ENCODE measurements around the gene MYO1H. TPM values are rescaled to one million over a fixed set of nuclear protein-coding genes. Genes with fewer than 3 reads are reported as not detected.

MYO1H gene
- total RNA-seq, 1 donor, result not detected

- no peak overlapping the region for H2AFZ ChIP-seq (ENCODE audit: low read length)
- H3K4me1 ChIP-seq (ENCODE audit: insufficient read depth, low read length), result no peaks in the 10 kb centered on the region
- peaks cover under 1% of the 10 kb centered on the region for H3K79me2 ChIP-seq (ENCODE audit: insufficient read depth, low read length)
- no peak overlapping the region for H3K4me2 ChIP-seq (ENCODE audit: insufficient read depth, low read length)
- H3K27ac ChIP-seq (ENCODE audit: low read depth, low read length), result no peak overlapping the region
- DNase-seq (ENCODE audit: insufficient read length, low spot score, missing footprints), result no peak
- H4K20me1 ChIP-seq (ENCODE audit: insufficient read depth, low read length), result no peaks in the 10 kb centered on the region
- no peak overlapping the region for H3K4me3 ChIP-seq (ENCODE audit: insufficient read depth, low read length)
- peaks cover 93% of the 10 kb centered on the region for H3K36me3 ChIP-seq (ENCODE audit: insufficient read depth, low read length)
- no peaks in the 10 kb centered on the region for H3K9me3 ChIP-seq (ENCODE audit: low read depth, low read length)
- no peaks in the 10 kb centered on the region for H3K27me3 ChIP-seq (ENCODE audit: insufficient read depth, low read length)
- no peak for TF ChIP-seq CTCF (IDR thresholded peaks at IDR 0.05; ENCODE audit: extremely low read depth, low read depth, low read length)
Measured at GRCh38 chr12:109487181-109488050, 139.7 kb downstream of the MYO1H start.

GRCh38 chr12:109488051-109488665 is 140.5 kb downstream of the MYO1H start:
- Histone ChIP-seq H3K4me2 (ENCODE audit: insufficient read depth, low read length) (no peak overlapping the region), H3K4me1 (ENCODE audit: insufficient read depth, low read length) (no peaks in the 10 kb centered on the region), H3K9me3 (ENCODE audit: low read depth, low read length) (no peaks in the 10 kb centered on the region), H4K20me1 (ENCODE audit: insufficient read depth, low read length) (no peaks in the 10 kb centered on the region), H3K27ac (ENCODE audit: low read depth, low read length) (peak overlapping the region; percentile 28), H2AFZ (ENCODE audit: low read length) (no peak overlapping the region), H3K4me3 (ENCODE audit: insufficient read depth, low read length) (no peak overlapping the region), H3K36me3 (ENCODE audit: insufficient read depth, low read length) (peaks cover 92% of the 10 kb centered on the region), H3K27me3 (ENCODE audit: insufficient read depth, low read length) (no peaks in the 10 kb centered on the region), H3K79me2 (ENCODE audit: insufficient read depth, low read length) (no peaks in the 10 kb centered on the region)
- DNase-seq (ENCODE audit: insufficient read length, low spot score, missing footprints), result no peak
- no peak for TF ChIP-seq CTCF (IDR thresholded peaks at IDR 0.05; ENCODE audit: extremely low read depth, low read depth, low read length)

- no peak overlapping the region for H3K27ac ChIP-seq (ENCODE audit: low read depth, low read length)
- no peaks in the 10 kb centered on the region for H3K27me3 ChIP-seq (ENCODE audit: insufficient read depth, low read length)
- H3K36me3 ChIP-seq (ENCODE audit: insufficient read depth, low read length), result peaks cover 81% of the 10 kb centered on the region
- DNase-seq (ENCODE audit: insufficient read length, low spot score, missing footprints), result no peak
- no peak overlapping the region for H3K4me3 ChIP-seq (ENCODE audit: insufficient read depth, low read length)
- no peaks in the 10 kb centered on the region for H3K79me2 ChIP-seq (ENCODE audit: insufficient read depth, low read length)
- TF ChIP-seq CTCF (IDR thresholded peaks at IDR 0.05; ENCODE audit: extremely low read depth, low read depth, low read length), result no peak
- no peaks in the 10 kb centered on the region for H3K4me1 ChIP-seq (ENCODE audit: insufficient read depth, low read length)
- no peak overlapping the region for H3K4me2 ChIP-seq (ENCODE audit: insufficient read depth, low read length)
- H4K20me1 ChIP-seq (ENCODE audit: insufficient read depth, low read length), result no peaks in the 10 kb centered on the region
- no peak overlapping the region for H2AFZ ChIP-seq (ENCODE audit: low read length)
- H3K9me3 ChIP-seq (ENCODE audit: low read depth, low read length), result no peaks in the 10 kb centered on the region
Measured at GRCh38 chr12:109489016-109489954, 141.6 kb downstream of the MYO1H start.
